ENCODE measurements around the gene FGFBP1.

Gene FGFBP1

DNA sequence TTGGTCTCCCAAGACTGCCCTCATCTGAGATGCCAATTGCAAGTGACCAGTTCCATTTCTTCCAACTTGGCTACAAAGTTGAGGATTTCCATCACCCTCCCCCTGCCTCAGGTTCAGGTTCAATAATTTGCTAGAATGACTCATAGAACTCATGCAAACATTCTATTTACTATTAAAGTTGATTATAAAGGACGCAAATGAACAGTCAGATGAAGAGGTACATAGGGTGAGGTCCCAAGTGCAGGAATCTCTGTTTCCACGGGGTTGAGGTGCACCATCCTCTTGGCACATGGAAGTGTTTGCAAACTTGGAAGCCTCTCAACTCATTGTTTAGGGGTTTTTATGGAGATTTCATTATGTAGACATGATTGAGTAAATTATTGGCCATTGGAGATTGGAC lies 41.0 kb downstream of the FGFBP1 start:
- H3K4me3 ChIP-seq (replicated peaks; ENCODE audit: low read depth, low read length), result no peak overlapping the region
- no peak for DNase-seq (ENCODE audit: extremely low read depth, low read depth)
- TF ChIP-seq CTCF (IDR thresholded peaks at IDR 0.05; ENCODE audit: low read depth, low read length, missing control alignments), result no peak

DNA sequence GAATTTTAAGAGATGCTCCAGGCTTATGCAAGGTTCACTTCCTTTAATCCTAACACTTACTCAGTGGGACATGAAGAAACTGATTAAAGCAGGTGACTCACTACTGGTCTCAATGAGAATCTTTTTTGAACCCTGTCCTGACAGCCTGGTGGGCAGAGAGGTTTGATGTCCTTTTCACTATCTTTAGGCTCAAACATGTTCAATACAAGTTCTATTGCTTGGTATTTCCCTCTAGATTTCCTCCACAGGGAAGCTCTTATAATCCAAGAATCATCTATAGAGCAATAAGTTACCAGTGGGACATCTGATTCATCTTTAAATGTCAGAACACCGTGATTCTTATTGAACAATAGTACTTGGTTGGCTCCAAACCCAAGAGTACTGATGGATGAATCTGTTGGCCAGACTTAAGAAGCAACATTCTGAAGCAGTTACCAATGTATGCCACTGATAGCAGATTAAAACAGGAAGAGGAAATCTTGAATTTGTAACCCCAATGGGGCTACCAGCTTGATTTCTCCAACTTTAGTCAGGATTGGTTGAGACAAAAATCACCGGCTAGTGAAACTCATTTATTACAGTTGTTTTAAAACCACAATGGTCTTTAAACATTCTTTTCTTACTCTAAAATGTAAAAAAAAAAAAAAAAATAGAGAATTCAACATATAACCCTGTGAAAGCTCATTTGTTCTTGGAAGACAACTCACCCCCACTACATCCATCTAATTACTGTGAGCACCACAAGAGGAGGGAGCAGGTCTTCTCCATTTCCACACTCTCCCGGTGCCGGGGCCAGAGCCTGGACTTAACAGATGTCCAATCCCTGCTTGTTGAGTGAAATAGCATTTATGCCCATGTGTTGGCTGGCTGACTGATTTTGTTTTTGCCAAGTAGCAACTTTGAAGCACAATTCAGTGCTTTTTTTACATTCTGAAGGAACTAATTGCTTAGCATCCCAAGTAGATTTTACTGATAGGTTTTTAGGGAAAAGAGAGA lies 43.3 kb downstream of the FGFBP1 start:
- no peak for TF ChIP-seq CTCF (IDR thresholded peaks at IDR 0.05; ENCODE audit: low read depth, low read length, missing control alignments)
- H3K4me3 ChIP-seq (replicated peaks; ENCODE audit: low read depth, low read length), result no peak overlapping the region
- DNase-seq (ENCODE audit: extremely low read depth, low read depth), result no peak

DNA sequence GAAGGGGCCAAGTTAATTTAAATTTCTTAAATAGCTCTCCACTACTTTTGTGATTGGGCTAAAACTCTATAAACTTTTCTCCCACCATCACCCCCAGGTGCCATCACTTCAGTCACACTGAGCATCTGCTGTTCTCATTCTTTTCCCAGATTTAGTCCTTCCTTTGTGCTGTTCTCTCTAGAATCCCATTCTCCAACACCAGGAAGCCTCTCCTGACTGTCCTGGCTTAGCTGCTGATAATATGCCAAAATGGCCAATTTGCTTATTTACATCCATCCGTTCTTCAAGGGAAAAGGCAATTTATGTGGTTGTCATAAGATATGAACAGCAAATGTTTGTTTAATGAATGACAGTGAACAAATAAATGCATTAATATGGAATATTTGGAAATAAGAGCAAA lies 44.1 kb downstream of the FGFBP1 start:
- no peak for DNase-seq (ENCODE audit: extremely low read depth, low read depth)
- TF ChIP-seq CTCF (IDR thresholded peaks at IDR 0.05; ENCODE audit: low read depth, low read length, missing control alignments), result no peak
- H3K4me3 ChIP-seq (replicated peaks; ENCODE audit: low read depth, low read length), result no peak overlapping the region

DNA sequence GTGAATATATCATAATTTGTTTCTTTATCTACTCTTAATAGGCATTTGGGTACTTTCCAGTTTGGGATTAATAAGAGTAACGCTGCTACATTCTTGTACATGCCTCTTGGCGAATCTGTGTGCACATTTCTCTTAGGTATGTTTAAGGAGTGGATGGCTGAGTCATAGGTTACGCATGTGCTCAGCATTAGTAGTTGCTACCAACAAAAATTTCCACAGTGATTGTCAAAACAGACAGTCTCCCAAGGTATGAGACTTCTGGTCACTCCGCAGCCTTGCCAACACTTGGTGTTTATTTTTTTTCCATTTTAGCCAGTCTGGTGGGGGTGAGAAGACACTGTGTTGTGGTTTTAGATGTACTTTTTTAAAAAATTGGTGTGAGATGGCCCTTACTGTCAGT lies 44.6 kb downstream of the FGFBP1 start:
- peak; percentile 97 for DNase-seq (ENCODE audit: extremely low read depth, low read depth)
- H3K4me3 ChIP-seq (replicated peaks; ENCODE audit: low read depth, low read length), result no peak overlapping the region
- no peak for TF ChIP-seq CTCF (IDR thresholded peaks at IDR 0.05; ENCODE audit: low read depth, low read length, missing control alignments)

DNA sequence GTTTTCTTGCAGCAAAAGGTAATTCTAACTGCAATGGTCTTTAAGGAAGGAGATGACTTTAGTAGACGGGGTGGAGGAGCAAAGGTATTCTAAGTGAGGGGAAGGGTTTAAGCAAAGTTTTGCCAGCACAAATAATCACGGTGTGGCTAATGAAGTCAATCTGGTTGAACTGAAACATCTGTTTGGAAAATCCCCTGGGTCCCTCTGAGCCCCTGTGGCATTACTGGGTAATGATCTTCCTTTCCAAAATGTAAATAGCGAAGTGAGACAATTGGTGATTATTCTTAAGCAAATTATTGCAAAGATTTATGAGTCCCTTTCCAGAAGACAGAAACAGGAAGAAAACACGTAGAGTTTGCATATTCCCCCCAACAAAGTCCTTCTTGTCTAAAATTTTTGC lies 47.2 kb downstream of the FGFBP1 start:
- no peak for DNase-seq (ENCODE audit: extremely low read depth, low read depth)
- TF ChIP-seq CTCF (IDR thresholded peaks at IDR 0.05; ENCODE audit: low read depth, low read length, missing control alignments), result no peak
- no peak overlapping the region for H3K4me3 ChIP-seq (replicated peaks; ENCODE audit: low read depth, low read length)

GRCh38 chr4:15890246-15890829 lies 48.2 kb downstream of the FGFBP1 start:
- no peak for TF ChIP-seq CTCF (IDR thresholded peaks at IDR 0.05; ENCODE audit: low read depth, low read length, missing control alignments)
- no peak overlapping the region for H3K4me3 ChIP-seq (replicated peaks; ENCODE audit: low read depth, low read length)
- no peak for DNase-seq (ENCODE audit: extremely low read depth, low read depth)
